ENCODE measurements around the gene SETD1B.
"Not testable (repeated sequence)": the region's sequence is repeated elsewhere in the genome, so short reads cannot be mapped to it uniquely, and the experiment has no call there.

SETD1B gene

GRCh38 chr12:121781484-121781997 is 22.3 kb upstream of the SETD1B start:
- DNase-seq: no peak

GRCh38 chr12:121781998-121782979 is 21.5 kb upstream of the SETD1B start:
- DNase-seq: peak; percentile 80 to 93

GRCh38 chr12:121783766-121784165 is 20.0 kb upstream of the SETD1B start:
- DNase-seq: peak; percentile 35 to 41

GRCh38 chr12:121784460-121784859 is 19.3 kb upstream of the SETD1B start:
- DNase-seq: peak; percentile 82 to 99

- DNase-seq: peak; percentile 79 to 89
Observed at GRCh38 chr12:121786440-121786825, 17.4 kb upstream of the SETD1B start.

- DNase-seq: no peak
Observed at GRCh38 chr12:121787063-121788025, 16.5 kb upstream of the SETD1B start.

GRCh38 chr12:121788176-121788818 is 15.5 kb upstream of the SETD1B start:
- DNase-seq: peak; percentile 22 to 80

- peak; percentile 79 to 92 for DNase-seq
Observed at GRCh38 chr12:121789233-121789781, 14.5 kb upstream of the SETD1B start.

GRCh38 chr12:121789800-121790728 is 13.7 kb upstream of the SETD1B start:
- peak; percentile 81 to 88 for DNase-seq

GRCh38 chr12:121790785-121791184 is 13.0 kb upstream of the SETD1B start:
- not testable (repeated sequence) for DNase-seq

GRCh38 chr12:121791671-121792551 is 11.9 kb upstream of the SETD1B start:
- DNase-seq: peak in 1 of 2 donors; percentile 63

- peak in 1 of 2 donors; percentile 31 for DNase-seq
Observed at GRCh38 chr12:121792607-121793439, 11.0 kb upstream of the SETD1B start.

GRCh38 chr12:121793440-121793837 is 10.4 kb upstream of the SETD1B start, which contains the start of gene RHOF:
Gene RHOF, minus strand, starts transcription at chr12:121793688. Its CDS starts 55 bp downstream, at chr12:121793633.
- peak; percentile 74 to 79 for DNase-seq

GRCh38 chr12:121793838-121794533 is 9.8 kb upstream of the SETD1B start:
- DNase-seq: peak; percentile 92 to 97

GRCh38 chr12:121794534-121795033 is 9.2 kb upstream of the SETD1B start:
- DNase-seq: no peak

- peak; percentile 67 to 96 for DNase-seq
Observed at GRCh38 chr12:121795034-121795968, 8.5 kb upstream of the SETD1B start.
